Activated CD8-positive, alpha-beta T cell treated with anti-CD3 and anti-CD28 coated beads for 36 hours (primary cell): Measurements from ENCODE around the gene CD247. TPM values are rescaled to one million over a fixed set of nuclear protein-coding genes. Genes with fewer than 3 reads are reported as not detected.

Experiments
- ATAC-seq: fragments of 200-7000 bp; cut with Tn5 transposase; one replicate; pipeline ENCODE4 v1.10.0; 2021; ENCODE audit warnings: mild to moderate bottlenecking, moderate library complexity
- CTCF ChIA-PET: fragments of 350-600 bp; sonication (Branson Sonifier 250); formaldehyde crosslinking; loops from one replicate; lab custom pipeline; 2021; ENCODE audit warnings: antibody characterized with exemption; lab: Charles Lee
- POLR2A ChIA-PET: fragments of 350-600 bp; sonication (Branson Sonifier 250); formaldehyde crosslinking; loops from one replicate; lab custom pipeline; 2021; ENCODE audit warnings: antibody characterized with exemption; lab: Charles Lee
- DNase-seq: peaks from one replicate; pipeline ENCODE4 v3.0.0-alpha.2; 2020
- H3K27ac Mint-ChIP-seq: one replicate; pipeline ENCODE4 v1.8.0; 2021; ENCODE audit warnings: mild to moderate bottlenecking, mixed read lengths
- H3K27me3 Mint-ChIP-seq: one replicate; pipeline ENCODE4 v1.8.0; 2021; ENCODE audit warnings: mixed read lengths
- H3K36me3 Mint-ChIP-seq: one replicate; pipeline ENCODE4 v1.8.0; 2021; ENCODE audit warnings: low read depth, mixed read lengths
- H3K4me1 Mint-ChIP-seq: one replicate; pipeline ENCODE4 v1.8.0; 2021; ENCODE audit warnings: low read depth, mixed read lengths
- H3K4me3 Mint-ChIP-seq: one replicate; pipeline ENCODE4 v1.8.0; 2021; ENCODE audit warnings: mild to moderate bottlenecking, moderate library complexity, mixed read lengths
- H3K9me3 Mint-ChIP-seq: one replicate; pipeline ENCODE4 v1.8.0; 2021; ENCODE audit warnings: mixed read lengths
- CTCF ChIP-seq: fragments of 200-600 bp; IDR thresholded peaks from one replicate; pipeline ENCODE4 v1.8.0; 2022; ENCODE audit warnings: antibody characterized with exemption, mild to moderate bottlenecking
- intact Hi-C: fragments of 100-400 bp; cut with micrococcal nuclease; formaldehyde crosslinking; loops from one replicate; pipeline ENCODE4 v1.10.0; 2022
- total RNA-seq, 2 experiments: library from RNA; stranded (reverse); gene quantifications; one replicate each; pipeline ENCODE4 v1.2.3, GENCODE V29; 2021

The CD247 gene
- total RNA-seq, 2 experiments from 2014 or later: 224 to 229 TPM

- DNase-seq: no peak
These were observed 78.0 kb downstream of the CD247 start for GRCh38 chr1:167440345-167440744.

GRCh38 chr1:167439301-167439988 is 78.9 kb downstream of the CD247 start:
- peak overlapping the region; percentile 34 for H3K4me3 Mint-ChIP-seq
- DNase-seq: peak; percentile 71
- H3K4me1 Mint-ChIP-seq: peaks cover 85% of the 10 kb centered on the region

More at GRCh38 chr1:167440345-167440744, 78.0 kb downstream of the CD247 start:
- no peaks in the 10 kb centered on the region for H3K9me3 Mint-ChIP-seq
- intact Hi-C loops: loop anchor here (5.0 kb wide), 1 partner anchor 38 kb away; no protein-coding TSS in a partner anchor
- TF ChIP-seq CTCF: no peak
- ChIA-PET POLR2A (interaction anchor here (1.1 to 1.7 kb wide), 4 partner anchors 9 to 76 kb away, joined by 3 to 4 read pairs (median 3); no protein-coding TSS in a partner anchor), CTCF (interaction anchor here (0.8 to 7.5 kb wide), 12 partner anchors 8 to 220 kb away, joined by 3 to 69 read pairs (median 5); partner anchors contain the start of genes CD247 and POU2F1)
- peak overlapping the region; percentile 34 for H3K4me3 Mint-ChIP-seq
- peak overlapping the region; percentile 43 for H3K27ac Mint-ChIP-seq
- no peak for ATAC-seq
- no peaks in the 10 kb centered on the region for H3K27me3 Mint-ChIP-seq
- peaks cover 88% of the 10 kb centered on the region for H3K4me1 Mint-ChIP-seq
- H3K36me3 Mint-ChIP-seq: peaks cover 79% of the 10 kb centered on the region

GRCh38 chr1:167438171-167439138 is 79.9 kb downstream of the CD247 start:
- ChIA-PET POLR2A (interaction anchor here (1.2 to 2.5 kb wide), 9 partner anchors 8 to 163 kb away, joined by 3 to 16 read pairs (median 6); no protein-coding TSS in a partner anchor), CTCF (interaction anchor here (0.9 to 7.5 kb wide), 21 partner anchors 9 to 459 kb away, joined by 3 to 69 read pairs (median 3); partner anchors contain the start of gene CD247)
- DNase-seq (peak; percentile 35), ATAC-seq (no peak)
- peaks cover 80% of the 10 kb centered on the region for H3K4me1 Mint-ChIP-seq
- no peaks in the 10 kb centered on the region for H3K9me3 Mint-ChIP-seq
- H3K36me3 Mint-ChIP-seq: peaks cover 84% of the 10 kb centered on the region
- TF ChIP-seq CTCF: no peak
- no peak overlapping the region for H3K4me3 Mint-ChIP-seq
- H3K27ac Mint-ChIP-seq: peak overlapping the region; percentile 80
- H3K27me3 Mint-ChIP-seq: no peaks in the 10 kb centered on the region
- intact Hi-C loops: no loop called here

More at GRCh38 chr1:167439301-167439988, 78.9 kb downstream of the CD247 start:
- Mint-ChIP-seq H3K9me3 (no peaks in the 10 kb centered on the region), H3K27ac (peak overlapping the region; percentile 80), H3K36me3 (peaks cover 81% of the 10 kb centered on the region), H3K27me3 (no peaks in the 10 kb centered on the region)
- POLR2A ChIA-PET: interaction anchor here (1.1 to 2.5 kb wide), 6 partner anchors 8 to 77 kb away, joined by 3 to 16 read pairs (median 4); no protein-coding TSS in a partner anchor
- intact Hi-C loops: no loop called here
- no peak for TF ChIP-seq CTCF
- peak; percentile 44 for ATAC-seq
- CTCF ChIA-PET: interaction anchor here (1.0 to 7.5 kb wide), 14 partner anchors 9 to 460 kb away, joined by 3 to 69 read pairs (median 4); partner anchors contain the start of gene CD247

- ChIA-PET CTCF (interaction anchor here (1.0 kb wide), 1 partner anchor 98 kb away, joined by 3 read pairs; no protein-coding TSS in a partner anchor), POLR2A (no interaction called here)
- peak overlapping the region; percentile 86 for H3K27ac Mint-ChIP-seq
- no peaks in the 10 kb centered on the region for H3K27me3 Mint-ChIP-seq
- intact Hi-C loops: no loop called here
- DNase-seq: no peak
- H3K36me3 Mint-ChIP-seq: peaks cover 82% of the 10 kb centered on the region
- H3K9me3 Mint-ChIP-seq: no peaks in the 10 kb centered on the region
- no peak for ATAC-seq
- no peak for TF ChIP-seq CTCF
- peaks cover 65% of the 10 kb centered on the region for H3K4me1 Mint-ChIP-seq
- no peak overlapping the region for H3K4me3 Mint-ChIP-seq
These were observed 82.8 kb downstream of the CD247 start for GRCh38 chr1:167435484-167435883.
